Thyroid gland (tissue), 4 donors: ENCODE data around the gene ERP44. TPM values are rescaled to one million over a fixed set of nuclear protein-coding genes. Genes with fewer than 3 reads are reported as not detected.

Source experiments
- DNase-seq, 2 donors: peaks; one replicate each; pipeline ENCODE4 v3.0.0-alpha.2; 2019
- H3K27ac ChIP-seq, 3 donors: fragments of 200-600 bp; sonication (generic); 1 replicate in 2 of 3; 2 replicates in 1 of 3; pipeline ENCODE4 v1.5.1; 2016 to 2019; ENCODE audit warnings: mild to moderate bottlenecking in 1 of 3, moderate library complexity in 1 of 3
- H3K27me3 ChIP-seq: fragments of 200-600 bp; sonication (generic); one replicate; pipeline ENCODE4 v1.5.1; 2019
- H3K36me3 ChIP-seq, 2 donors: fragments of 200-600 bp; sonication (generic); one replicate each; pipeline ENCODE4 v1.5.1; 2016 to 2019
- H3K4me1 ChIP-seq, 2 donors: fragments of 200-600 bp; sonication (generic); one replicate each; pipeline ENCODE4 v1.5.1; 2017 to 2019
- H3K4me3 ChIP-seq, 3 donors: fragments of 200-600 bp; sonication (generic); replicated peaks in 1 of 3; 1 replicate in 2 of 3; 2 replicates in 1 of 3; pipeline ENCODE4 v1.5.1; 2016; ENCODE audit warnings: mild to moderate bottlenecking in 1 of 3
- H3K9me3 ChIP-seq: fragments of 200-600 bp; sonication (generic); one replicate; pipeline ENCODE4 v1.5.1; 2017
- CTCF ChIP-seq, 6 experiments: fragments of 200-600 bp in 3 of 6; fragments of 450-650 bp in 3 of 6; sonication (generic) in 3 of 6; IDR thresholded peaks; one replicate each; pipeline ENCODE4 v1.5.1; 2016 to 2019; ENCODE audit warnings: antibody characterized with exemption in 6 of 6, mild to moderate bottlenecking in 2 of 6, inconsistent platforms in 1 of 6, moderate library complexity in 1 of 6
- POLR2A ChIP-seq, 2 donors: fragments of 450-650 bp; IDR thresholded peaks; one replicate each; pipeline ENCODE4 v1.6.1; 2017; ENCODE audit warnings: antibody characterized with exemption in 2 of 2, mild to moderate bottlenecking in 2 of 2, moderate library complexity in 1 of 2
- WGBS, 2 donors: methylation state at CpG; one replicate each; pipeline ENCODE4 v1.1.5; 2017; 5-methylcytosine and 5-hydroxymethylcytosine counted together
- intact Hi-C: fragments of 100-400 bp; cut with DNase I; formaldehyde crosslinking; loops from one replicate; pipeline ENCODE4 v1.15.1; 2023
- small RNA-seq: library from RNA; depleted of rRNA; stranded (forward); fragments of <200 nt; gene quantifications from one replicate; pipeline ENCODE3, GENCODE V24; 2016
- total RNA-seq, 4 donors: library from RNA; depleted of rRNA; stranded (reverse); fragments of >200 nt; gene quantifications; one replicate each; pipeline ENCODE4 v1.2.3, GENCODE V29; 2016

Gene ERP44
- total RNA-seq, 4 donors from 2014 or later, result 23.7 to 36.2 (median 29.0) TPM

GRCh38 chr9:99929652-99930051 lies 169.1 kb downstream of the ERP44 start:
- H3K27ac ChIP-seq, result no peak overlapping the region
- no peaks in the 10 kb centered on the region for H3K4me1 ChIP-seq
- no peak for DNase-seq
- H3K4me3 ChIP-seq, result no peak overlapping the region
- H3K36me3 ChIP-seq, result no peaks in the 10 kb centered on the region
- 98 to 100% methylated on average over 2 of the region's 2 CpGs for WGBS, 2 donors
- intact Hi-C loops, result no loop called here
- no peak for TF ChIP-seq CTCF (IDR thresholded peaks at IDR 0.05)
- no peak for TF ChIP-seq POLR2A (IDR thresholded peaks at IDR 0.05)
- H3K9me3 ChIP-seq, result no peaks in the 10 kb centered on the region
- H3K27me3 ChIP-seq, result no peaks in the 10 kb centered on the region

Small RNA genes within 50 kb of the gene (small RNA-seq; reads per million reads assigned to genes)
- gene RN7SL75P, result not detected

Other genes starting within 250 kb of the ERP44 start
- gene STX17, start 192.3 kb downstream of the ERP44 start, total RNA-seq, result 10 to 100 TPM; 43.5 to 66.7 (median 50.8) TPM
- gene INVS, start 243 bp upstream of the ERP44 start, total RNA-seq, result 10 to 100 TPM; 37.0 to 56.6 (median 45.6) TPM